Measurements from ENCODE around the gene MRPS27. TPM values are rescaled to one million over a fixed set of nuclear protein-coding genes. Genes with fewer than 3 reads are reported as not detected.

The MRPS27 gene
- total RNA-seq (2021) (83.2 and 88.6 TPM in 2 replicates), Bru-seq, nascent RNA (percentile 92 among the genes with signal in this experiment), BruChase-seq, experiment 1, labeled RNA remaining after a 2-hour chase (percentile 77 among the genes with signal in this experiment), BruChase-seq, experiment 2, labeled RNA remaining after a 6-hour chase (percentile 83 among the genes with signal in this experiment)
- long read RNA-seq, transcript MRPS27-201 (11 exons, 2,785 nt), result major isoform, 218 of 302 reads
- long read RNA-seq, transcript MRPS27-202 (11 exons, 2,628 nt), result minor isoform, 16 of 302 reads
- long read RNA-seq, partial matches to known transcripts, result 7 of 302 reads
- long read RNA-seq, other reads (novel, unspliced or antisense), result 56 of 302 reads

DNA sequence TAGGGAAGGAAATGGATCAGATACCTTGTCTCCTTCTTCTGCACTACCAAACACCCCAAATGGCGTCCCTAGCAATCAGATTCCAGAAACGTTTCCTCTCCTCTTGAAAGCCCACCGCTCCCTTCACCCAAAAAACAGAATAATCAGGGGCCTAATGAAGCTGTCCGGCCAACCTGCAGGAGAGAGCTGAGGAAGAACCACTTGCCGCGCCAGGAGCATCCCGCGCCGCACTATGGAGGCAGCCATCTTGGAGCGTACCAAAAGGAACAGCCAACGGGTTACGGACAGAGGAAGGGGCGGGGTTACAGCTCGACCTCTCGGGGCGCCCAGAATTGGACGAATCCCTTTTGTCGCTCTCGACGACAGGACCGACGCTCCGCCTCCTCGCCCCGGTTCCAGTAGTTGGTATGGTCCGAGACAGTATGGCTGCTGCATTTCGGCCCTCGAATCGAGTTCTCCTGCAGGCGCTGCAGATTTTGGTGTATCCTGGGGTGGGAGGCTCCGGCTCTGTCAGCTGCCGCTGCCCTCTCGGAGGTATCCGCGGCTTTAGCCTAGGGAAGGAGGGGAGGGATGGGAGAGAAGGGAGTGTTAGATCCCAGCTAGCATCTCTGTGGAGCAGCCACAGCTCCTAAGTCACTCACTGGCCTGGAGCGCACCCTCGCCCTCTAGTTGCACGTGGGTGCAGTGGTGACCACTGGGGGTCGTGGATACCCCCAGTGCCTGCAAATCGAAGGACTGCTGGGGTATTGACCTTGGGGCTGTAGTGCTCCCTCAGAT, at the start of gene MRPS27, which contains the start of gene PTCD2:
Gene MRPS27 (minus strand): TSS at position 265 of the 777 bp plus-strand sequence. CDS start 19 bp downstream, at position 246.
Gene PTCD2 (plus strand): TSS at position 398 of the 777 bp plus-strand sequence. CDS start 10 bp downstream, at position 408.
- CTCF ChIA-PET, result interaction anchor here (0.9 to 1.1 kb wide), 3 partner anchors 12 to 1217 kb away, joined by 3 to 7 read pairs (median 5); no protein-coding TSS in a partner anchor
- Histone ChIP-seq H3K9me3 (ENCODE audit: low read depth, low read length, poor library complexity, severe bottlenecking) (no peaks in the 10 kb centered on the region), H3K4me3 (ENCODE audit: low read depth, low read length, poor library complexity, severe bottlenecking) (peak within 1 kb of the TSS; percentile 75), H3K27me3 (replicated peaks; ENCODE audit: insufficient read depth, low read depth, low read length, poor library complexity) (no peaks in the 10 kb centered on the region), H3K4me1 (ENCODE audit: insufficient read depth, low read length, poor library complexity, severe bottlenecking) (peaks cover 8% of the 10 kb centered on the region), H3K27ac (ENCODE audit: low read depth, low read length, poor library complexity, severe bottlenecking) (peak within 1 kb of the TSS; percentile 81), H3K36me3 (ENCODE audit: insufficient read depth, low read length, poor library complexity, severe bottlenecking) (no peaks in the 10 kb centered on the region)
- BruUV-seq (replicated peaks), result no TSS peak
- no peak for TF ChIP-seq EZH2 (IDR thresholded peaks at IDR 0.05; ENCODE audit: borderline replicate concordance, low read depth, low read length, poor library complexity, severe bottlenecking)
- TF ChIP-seq, protein P1, sequence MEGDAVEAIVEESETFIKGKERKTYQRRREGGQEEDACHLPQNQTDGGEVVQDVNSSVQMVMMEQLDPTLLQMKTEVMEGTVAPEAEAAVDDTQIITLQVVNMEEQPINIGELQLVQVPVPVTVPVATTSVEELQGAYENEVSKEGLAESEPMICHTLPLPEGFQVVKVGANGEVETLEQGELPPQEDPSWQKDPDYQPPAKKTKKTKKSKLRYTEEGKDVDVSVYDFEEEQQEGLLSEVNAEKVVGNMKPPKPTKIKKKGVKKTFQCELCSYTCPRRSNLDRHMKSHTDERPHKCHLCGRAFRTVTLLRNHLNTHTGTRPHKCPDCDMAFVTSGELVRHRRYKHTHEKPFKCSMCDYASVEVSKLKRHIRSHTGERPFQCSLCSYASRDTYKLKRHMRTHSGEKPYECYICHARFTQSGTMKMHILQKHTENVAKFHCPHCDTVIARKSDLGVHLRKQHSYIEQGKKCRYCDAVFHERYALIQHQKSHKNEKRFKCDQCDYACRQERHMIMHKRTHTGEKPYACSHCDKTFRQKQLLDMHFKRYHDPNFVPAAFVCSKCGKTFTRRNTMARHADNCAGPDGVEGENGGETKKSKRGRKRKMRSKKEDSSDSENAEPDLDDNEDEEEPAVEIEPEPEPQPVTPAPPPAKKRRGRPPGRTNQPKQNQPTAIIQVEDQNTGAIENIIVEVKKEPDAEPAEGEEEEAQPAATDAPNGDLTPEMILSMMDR (conservative IDR thresholded peaks at IDR 0.05; ENCODE audit: low read depth, low read length), result peak; percentile 23; the same call in 1 of the 2 replicates
- DNase-seq (ENCODE audit: low spot score), result peak; percentile 99
- intact Hi-C loops (cut with micrococcal nuclease; ENCODE audit: unreplicated experiment), result no loop called here
- POLR2A ChIA-PET (ENCODE audit: low non-redundant PET), result interaction anchor here (0.6 kb wide), 1 partner anchor 40 kb away, joined by 4 read pairs; no protein-coding TSS in a partner anchor

DNA sequence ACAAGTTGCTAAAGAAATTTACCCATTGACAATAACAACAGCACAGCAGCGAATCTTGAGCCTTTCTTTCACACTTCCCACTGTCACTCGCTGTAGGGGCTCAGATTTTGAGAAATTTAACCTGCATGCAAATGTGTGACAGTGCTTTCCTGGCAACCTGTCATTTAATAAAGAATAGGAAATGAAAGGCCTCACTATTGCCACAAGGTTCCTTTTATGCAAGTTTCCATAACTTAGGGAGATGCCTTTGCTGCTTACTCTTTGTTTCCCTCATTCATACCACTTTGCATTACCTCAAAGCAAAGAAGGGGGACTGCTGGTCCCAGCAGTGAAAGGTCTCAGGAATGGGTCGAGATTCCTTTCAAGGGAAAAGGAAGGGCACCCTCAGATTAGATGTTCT, 49.7 kb upstream of the MRPS27 start:
- ChIA-PET CTCF (no interaction called here), POLR2A (ENCODE audit: low non-redundant PET) (no interaction called here)
- H3K4me1 ChIP-seq (ENCODE audit: insufficient read depth, low read length, poor library complexity, severe bottlenecking), result no peaks in the 10 kb centered on the region
- no peaks in the 10 kb centered on the region for H3K9me3 ChIP-seq (ENCODE audit: low read depth, low read length, poor library complexity, severe bottlenecking)
- BruUV-seq (replicated peaks), result no TSS peak
- TF ChIP-seq, protein P1 (conservative IDR thresholded peaks at IDR 0.05; ENCODE audit: low read depth, low read length), result no peak
- TF ChIP-seq EZH2 (IDR thresholded peaks at IDR 0.05; ENCODE audit: borderline replicate concordance, low read depth, low read length, poor library complexity, severe bottlenecking), result no peak
- no peak overlapping the region for H3K27ac ChIP-seq (ENCODE audit: low read depth, low read length, poor library complexity, severe bottlenecking)
- intact Hi-C loops (cut with micrococcal nuclease; ENCODE audit: unreplicated experiment), result no loop called here
- H3K27me3 ChIP-seq (replicated peaks; ENCODE audit: insufficient read depth, low read depth, low read length, poor library complexity), result no peaks in the 10 kb centered on the region
- H3K36me3 ChIP-seq (ENCODE audit: insufficient read depth, low read length, poor library complexity, severe bottlenecking), result no peaks in the 10 kb centered on the region
- no peak for DNase-seq (ENCODE audit: low spot score)
- no peak overlapping the region for H3K4me3 ChIP-seq (ENCODE audit: low read depth, low read length, poor library complexity, severe bottlenecking)

DNA sequence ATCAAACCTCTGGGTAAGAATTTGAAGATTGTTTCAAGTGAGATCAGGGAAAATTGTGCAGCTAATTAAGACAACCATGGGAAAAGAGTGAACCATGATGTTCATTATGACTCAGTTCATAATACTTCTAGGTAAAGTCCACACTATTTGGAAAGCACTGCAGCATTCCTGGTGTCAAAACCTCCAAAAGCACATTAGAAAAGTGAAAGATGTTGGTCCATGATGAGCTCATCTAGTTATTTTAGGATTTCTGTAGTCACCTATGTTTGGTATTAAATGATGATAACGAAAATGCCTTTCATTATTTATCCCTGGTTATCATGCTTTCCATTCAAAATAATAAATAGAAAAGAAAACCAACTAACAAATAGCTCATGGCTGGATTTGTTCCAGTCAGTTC, 49.3 kb upstream of the MRPS27 start:
- Histone ChIP-seq H3K27ac (ENCODE audit: low read depth, low read length, poor library complexity, severe bottlenecking) (no peak overlapping the region), H3K27me3 (replicated peaks; ENCODE audit: insufficient read depth, low read depth, low read length, poor library complexity) (no peaks in the 10 kb centered on the region), H3K9me3 (ENCODE audit: low read depth, low read length, poor library complexity, severe bottlenecking) (no peaks in the 10 kb centered on the region), H3K4me3 (ENCODE audit: low read depth, low read length, poor library complexity, severe bottlenecking) (no peak overlapping the region), H3K36me3 (ENCODE audit: insufficient read depth, low read length, poor library complexity, severe bottlenecking) (no peaks in the 10 kb centered on the region), H3K4me1 (ENCODE audit: insufficient read depth, low read length, poor library complexity, severe bottlenecking) (no peaks in the 10 kb centered on the region)
- intact Hi-C loops (cut with micrococcal nuclease; ENCODE audit: unreplicated experiment), result no loop called here
- TF ChIP-seq EZH2 (IDR thresholded peaks at IDR 0.05; ENCODE audit: borderline replicate concordance, low read depth, low read length, poor library complexity, severe bottlenecking), result no peak
- TF ChIP-seq, protein P1 (conservative IDR thresholded peaks at IDR 0.05; ENCODE audit: low read depth, low read length), result no peak
- DNase-seq (ENCODE audit: low spot score), result no peak
- no TSS peak for BruUV-seq (replicated peaks)
- ChIA-PET CTCF (no interaction called here), POLR2A (ENCODE audit: low non-redundant PET) (no interaction called here)

All from A673 (cell line).